CD4-positive, alpha-beta T cell treated with Interleukin-6 at 100 ng/mL for 8 hours (primary cell): ENCODE data around the gene DNAJC5G.
"Not testable (repeated sequence)": the region's sequence is repeated elsewhere in the genome, so short reads cannot be mapped to it uniquely, and the experiment has no call there.

Experiments
- DNase-seq: peaks from one replicate; pipeline ENCODE4 v3.0.0-alpha.2; 2020; ENCODE audit warnings: mixed read lengths, low spot score

Gene DNAJC5G

GRCh38 chr2:27255187-27255586 is 20.0 kb upstream of the DNAJC5G start:
- no peak for DNase-seq

DNA sequence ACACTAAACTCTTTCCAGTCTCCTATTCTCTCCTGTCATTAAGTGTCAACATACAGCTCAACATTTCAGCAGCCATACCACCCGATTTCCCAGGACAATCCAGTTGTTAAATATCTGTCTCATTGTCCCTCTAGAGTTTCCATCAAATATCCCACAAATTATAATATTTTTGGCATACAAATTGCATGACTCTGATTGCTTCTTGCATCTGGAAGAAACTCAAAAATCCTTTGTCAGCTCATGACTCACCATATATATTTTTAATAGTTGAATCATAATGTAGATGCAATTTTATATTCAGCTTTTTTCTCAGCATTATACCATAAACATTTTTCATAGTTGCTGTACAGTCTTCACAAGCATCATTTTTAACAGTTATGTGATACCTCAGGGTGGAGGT is 19.6 kb upstream of the DNAJC5G start:
- DNase-seq = no peak

DNA sequence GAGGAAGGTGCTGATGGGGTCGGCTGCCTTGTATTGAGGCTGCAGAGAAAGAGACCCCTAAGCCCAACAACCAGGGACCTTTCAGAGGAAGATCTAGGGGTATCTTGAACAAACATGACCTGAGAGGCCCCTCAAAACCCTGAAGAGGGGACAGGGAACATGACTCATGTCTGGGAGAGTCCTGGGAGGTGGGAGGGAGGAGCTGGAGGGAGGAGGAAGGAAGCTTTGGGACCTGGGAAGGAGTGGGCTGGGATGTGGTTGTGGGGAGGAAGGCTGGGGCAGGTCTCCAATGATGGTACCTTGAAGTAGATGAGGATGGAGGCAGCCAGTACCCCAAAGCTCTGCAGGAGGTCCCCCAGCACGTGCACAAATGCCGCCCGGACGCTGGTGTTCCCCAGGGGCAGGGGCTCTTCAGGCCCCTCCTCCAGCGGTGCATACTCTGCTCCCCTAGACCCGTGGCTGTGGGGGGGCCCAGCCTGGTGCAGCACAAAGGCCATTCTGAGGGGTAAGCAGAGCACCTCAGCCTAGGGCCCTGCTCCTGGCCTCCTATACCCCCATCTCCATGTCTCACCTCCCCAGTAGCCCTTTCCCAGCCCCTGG is 18.3 kb upstream of the DNAJC5G start:
- DNase-seq = no peak

- no peak for DNase-seq
These were observed 17.2 kb upstream of the DNAJC5G start for GRCh38 chr2:27258051-27258450.

DNA sequence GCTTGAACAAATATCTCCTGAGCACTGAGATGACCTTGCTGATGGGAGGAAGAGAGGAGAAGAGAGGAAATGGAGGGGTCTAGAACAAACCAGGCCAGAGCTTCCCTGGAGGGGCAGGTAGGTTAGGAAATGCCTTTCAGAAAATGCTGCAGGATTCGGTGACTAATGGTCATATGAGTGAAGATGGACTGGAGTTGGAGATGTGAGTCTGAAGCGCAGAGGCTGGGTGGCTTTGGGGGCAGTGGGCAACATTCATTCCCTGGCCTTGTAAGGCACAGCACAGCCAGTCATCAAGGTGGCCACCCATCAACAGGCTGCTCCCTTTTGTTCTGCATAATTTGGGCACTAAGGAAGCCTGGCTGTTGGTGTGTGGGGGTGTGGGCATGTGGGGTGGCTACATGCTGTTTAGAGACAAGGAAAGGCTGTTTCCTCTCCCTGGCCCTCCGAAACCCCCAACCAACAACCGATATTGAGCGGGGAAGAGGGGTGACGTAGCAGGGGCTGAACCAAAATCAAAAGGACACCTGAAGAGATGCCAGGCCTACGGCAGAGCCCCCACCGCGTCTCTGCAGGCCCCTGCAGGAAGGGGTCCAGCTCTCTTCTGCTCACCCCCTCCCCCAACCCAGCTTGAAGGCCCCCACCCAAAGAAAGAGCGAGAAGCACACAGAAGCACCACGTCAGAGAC is 13.8 kb upstream of the DNAJC5G start:
- DNase-seq = no peak

- no peak for DNase-seq
These were observed 13.3 kb upstream of the DNAJC5G start for GRCh38 chr2:27261926-27262298.

- peak; percentile 60 for DNase-seq
These were observed 12.6 kb upstream of the DNAJC5G start, which contains the start of gene SLC30A3 for GRCh38 chr2:27262379-27263286. TSS of gene SLC30A3 (minus strand) at chr2:27263047. CDS start at chr2:27262906, 141 bp downstream.

DNA sequence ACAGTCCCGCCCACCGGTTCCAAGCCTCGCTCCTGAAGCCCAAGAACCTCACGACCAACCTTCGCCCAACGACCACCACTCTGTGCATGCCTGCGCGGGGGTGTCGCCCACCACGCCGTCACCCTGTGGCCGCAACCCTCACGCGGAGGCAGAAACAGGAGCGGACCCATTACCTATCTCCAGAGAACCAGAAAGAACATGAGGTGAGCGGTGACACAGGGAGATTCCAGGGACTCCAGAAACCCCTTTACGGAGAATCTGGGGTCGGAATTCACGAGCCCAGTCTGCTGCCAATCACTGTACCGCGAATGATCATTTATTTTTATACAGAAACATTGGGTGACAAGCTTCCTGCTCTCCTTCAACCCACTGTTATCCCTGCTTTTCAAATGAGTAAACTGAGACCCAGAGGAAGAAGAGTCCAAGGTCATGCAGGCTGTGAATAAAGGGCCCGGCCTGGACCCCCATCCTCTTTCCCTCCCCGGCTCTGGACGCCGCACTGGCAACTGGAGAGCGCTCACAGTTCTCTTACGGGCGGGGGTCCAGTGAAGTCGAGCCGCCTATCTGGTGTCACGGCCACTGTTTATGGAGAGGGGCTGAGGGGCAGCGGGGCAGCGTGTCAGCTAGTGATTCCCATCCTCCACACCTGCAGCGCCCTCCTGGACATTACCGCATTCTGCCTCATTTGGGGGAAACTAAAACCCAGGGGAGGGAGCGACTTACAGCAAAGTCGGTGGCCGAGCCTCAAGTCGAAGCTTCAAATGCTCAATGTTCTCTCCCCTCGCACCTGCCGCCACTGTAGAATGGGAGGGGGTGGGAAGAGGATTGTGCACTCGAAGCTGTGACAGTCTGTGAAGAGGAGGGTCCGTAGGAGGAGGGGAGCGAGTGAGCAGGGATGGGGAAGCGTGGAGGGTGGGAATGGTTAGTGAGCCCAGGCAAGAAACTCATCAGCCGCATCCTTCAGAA is 11.7 kb upstream of the DNAJC5G start:
- no peak for DNase-seq

DNA sequence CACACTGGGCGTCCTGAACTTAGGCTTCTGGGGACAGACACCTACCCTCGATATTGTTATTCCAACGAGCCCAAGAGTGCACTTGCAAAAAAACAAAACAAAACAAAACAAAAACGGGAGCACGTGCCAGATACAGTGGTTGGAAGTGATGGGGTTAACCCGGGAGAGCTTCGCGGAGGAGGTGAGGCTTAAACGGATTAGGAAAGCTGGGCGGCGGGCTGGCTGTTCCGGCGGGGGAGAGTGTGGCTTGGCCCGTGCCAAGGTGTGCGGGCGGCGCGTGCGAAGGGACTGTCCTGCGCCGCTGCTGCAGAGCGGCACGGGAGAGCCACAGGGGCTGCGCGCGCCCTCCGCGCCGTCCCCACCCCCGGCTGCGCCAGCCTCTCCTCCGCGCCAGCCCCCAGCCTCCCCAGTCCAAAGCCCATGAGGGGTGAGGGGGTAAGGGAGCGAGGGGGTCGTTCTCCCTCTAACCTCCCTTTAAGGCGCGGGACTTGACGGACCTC is 10.9 kb upstream of the DNAJC5G start:
- DNase-seq = no peak

DNA sequence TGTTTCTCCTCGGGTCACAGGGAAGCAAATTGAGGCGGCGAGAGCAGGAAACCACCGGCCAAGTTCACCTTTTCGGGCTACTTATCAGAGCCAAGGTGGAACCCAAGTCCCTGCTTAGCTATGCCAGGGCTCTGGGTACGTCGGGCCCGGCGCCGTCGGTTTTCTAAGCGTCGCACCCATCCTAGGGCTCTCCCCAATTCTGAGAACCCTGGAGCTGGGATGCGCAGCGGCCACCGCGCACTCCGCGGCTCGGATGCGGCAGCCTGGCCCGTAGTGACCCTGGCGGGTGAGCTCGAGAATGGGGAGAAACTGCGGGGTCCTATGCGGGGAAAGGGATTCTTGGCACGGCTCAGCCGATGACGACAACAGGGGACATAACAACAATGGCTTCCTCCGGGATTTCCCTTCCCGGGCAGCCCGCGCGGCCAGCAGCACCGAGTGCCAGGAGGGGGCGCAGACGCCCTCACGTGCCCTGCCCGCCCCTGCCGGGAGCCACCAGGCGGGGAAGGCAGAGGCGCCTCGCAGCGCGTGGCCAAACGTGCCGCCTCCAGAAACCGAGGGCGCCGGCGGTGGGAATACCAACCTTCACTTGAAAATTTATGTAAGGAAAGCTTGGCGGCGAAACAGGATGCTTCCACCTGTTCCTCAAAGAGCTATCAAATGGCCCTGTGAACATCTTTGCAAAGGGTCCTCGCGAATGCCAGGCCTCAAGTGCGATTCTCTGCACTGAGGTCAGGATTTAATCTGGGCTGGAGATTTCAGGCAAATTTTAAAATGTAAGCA is 10.3 kb upstream of the DNAJC5G start:
- peak; percentile 51 for DNase-seq

- no peak for DNase-seq
These were observed 9.7 kb upstream of the DNAJC5G start for GRCh38 chr2:27265536-27265870.

DNA sequence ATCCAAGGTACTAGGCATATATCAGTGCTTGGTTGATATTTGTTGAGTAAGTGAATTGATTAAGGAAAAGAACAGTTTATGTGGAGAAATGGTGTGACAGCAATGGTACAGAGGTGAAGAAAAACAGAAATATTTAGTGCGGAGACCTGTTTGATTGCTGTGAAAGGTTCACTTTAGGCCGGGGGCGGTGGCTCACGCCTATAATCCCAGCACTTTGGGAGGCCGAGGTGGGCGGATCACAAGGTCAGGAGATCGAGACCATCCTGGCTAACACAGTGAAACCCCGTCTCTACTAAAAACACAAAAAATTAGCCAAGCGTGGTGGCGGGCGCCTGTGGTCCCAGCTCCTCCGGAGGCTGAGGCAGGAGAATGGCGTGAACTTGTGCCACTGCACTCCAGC is 6.9 kb upstream of the DNAJC5G start:
- DNase-seq = not testable (repeated sequence)

GRCh38 chr2:27270131-27270530 is 5.1 kb upstream of the DNAJC5G start:
- no peak for DNase-seq

DNA sequence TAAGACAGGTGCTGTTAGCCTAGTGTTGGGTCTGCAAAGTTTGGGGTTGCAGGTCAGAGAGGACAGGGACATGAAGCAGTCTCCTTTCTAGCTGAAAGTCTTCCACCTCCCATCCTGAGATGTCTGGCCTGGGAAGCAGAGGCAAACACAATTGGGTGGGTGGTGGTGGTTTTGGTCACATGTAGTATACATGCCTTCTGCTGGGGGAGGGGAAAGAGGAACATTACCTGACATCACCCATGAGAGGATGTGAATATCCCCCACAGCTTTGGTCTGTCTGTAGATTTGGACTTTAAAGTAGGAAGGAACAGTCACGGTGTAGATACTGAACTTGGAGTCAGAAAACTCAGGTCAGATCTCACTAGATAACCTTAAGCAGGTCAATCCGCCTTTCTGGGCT is 4.6 kb upstream of the DNAJC5G start:
- no peak for DNase-seq

DNA sequence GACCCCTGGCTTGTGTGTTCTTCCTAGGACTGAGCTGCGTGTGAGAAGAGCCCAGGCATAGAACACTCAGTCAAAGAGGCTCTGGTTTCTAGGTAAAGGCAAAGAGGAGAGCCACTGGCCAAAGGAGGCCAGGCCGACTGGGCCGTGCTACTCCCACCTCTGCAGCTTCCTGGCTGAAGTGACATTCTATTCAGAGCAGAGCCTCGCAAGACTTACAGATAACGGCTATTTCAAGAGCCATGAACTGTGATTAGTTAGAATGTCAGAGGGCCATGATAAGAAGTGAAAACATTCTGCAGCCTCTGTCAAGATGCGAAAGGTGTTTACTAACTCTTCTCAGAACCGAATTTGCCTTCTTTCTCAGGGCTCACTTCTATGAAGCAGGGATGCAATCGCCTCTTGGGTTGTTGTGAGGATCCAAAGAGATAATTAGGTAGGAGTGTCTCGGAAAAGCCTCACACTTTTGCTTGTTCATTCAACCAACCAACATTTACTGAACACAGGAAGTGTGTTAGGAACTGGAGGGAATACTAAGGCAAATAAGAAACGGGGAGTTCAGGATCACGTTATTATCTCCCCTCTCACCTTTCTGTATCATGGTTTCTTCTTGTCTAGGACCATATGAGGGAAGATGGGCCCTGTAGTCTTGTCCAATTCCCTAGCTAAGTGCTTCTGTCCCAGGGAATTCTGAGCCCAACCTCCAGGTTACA is 3.4 kb upstream of the DNAJC5G start:
- DNase-seq = no peak

DNA sequence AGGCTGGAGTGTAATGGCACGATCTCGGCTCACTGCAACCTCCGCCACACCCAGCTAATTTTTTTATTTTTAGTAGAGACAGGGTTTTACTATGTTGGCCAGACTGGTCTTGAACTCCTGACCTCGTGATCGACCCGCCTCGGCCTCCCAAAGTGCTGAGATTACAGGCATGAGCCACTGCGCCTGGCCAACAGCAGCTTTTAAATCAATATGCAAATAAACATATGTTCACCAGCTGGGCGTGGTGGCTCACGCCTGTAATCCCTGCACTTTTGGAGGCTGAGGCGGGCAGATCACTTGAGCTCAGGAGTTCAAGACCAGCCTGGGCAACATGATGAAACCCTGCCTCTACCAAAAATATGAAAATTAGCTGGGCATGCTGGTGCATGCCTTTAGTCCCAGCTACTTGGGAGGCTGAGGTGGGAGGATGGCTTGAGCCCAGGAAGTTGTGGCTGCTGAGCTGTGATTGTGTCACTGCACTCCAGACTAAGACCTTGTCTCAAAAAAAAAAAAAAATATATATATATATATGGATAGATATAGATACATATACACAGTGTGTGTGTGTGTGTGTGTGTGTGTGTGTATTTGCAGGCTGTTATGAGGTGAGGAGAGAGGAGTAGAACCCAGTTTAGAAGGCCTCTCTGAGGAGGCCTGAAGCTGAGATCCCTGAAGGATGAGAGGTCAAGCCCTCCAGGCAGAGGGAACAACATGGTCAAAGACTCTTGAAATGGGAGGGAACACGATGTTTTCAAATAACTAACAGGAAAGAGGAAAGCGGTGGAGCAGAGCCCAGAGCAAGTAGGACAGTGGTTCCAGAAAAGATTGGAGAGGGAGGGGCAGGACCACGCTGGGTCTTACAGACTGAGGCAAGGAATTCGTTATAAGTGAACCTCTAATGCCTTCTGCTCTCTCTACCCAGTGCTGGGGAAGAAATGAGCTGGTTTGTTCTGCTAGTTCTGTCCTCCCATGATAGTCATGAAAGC is 2.4 kb upstream of the DNAJC5G start:
- DNase-seq = not testable (repeated sequence)

- no peak for DNase-seq
These were observed 2.8 kb downstream of the DNAJC5G start for GRCh38 chr2:27278010-27278409.

DNA sequence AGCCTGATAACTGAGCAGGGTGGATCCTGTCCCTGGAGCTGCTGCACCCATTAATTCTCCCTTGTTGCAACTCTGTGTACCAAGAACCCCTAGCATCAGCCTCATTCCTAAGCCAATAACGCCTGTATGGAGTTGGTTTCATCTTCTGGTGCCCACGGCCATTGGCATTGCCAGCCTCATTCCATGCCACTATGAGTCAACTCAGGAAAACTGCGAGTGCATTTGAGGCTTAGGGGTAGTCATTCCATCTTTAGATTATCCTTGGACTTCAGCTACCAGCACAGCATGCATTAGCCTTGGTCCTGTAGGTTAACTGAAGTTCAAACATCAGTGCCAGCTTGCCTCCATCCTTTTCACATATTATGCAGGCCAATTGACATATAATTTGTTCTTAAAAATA is 5.6 kb downstream of the DNAJC5G start:
- DNase-seq = no peak

- no peak for DNase-seq
These were observed 6.2 kb downstream of the DNAJC5G start for GRCh38 chr2:27281442-27281841.
